Nephron progenitor cell (in vitro differentiated cells): Measurements from ENCODE around the gene DNAH14.

Experiments
- DNase-seq: peaks from one replicate; pipeline ENCODE4 v3.0.0; 2021
- H3K27ac Mint-ChIP-seq: 2 replicates; pipeline ENCODE4 v1.8.0; 2021; ENCODE audit warnings: mild to moderate bottlenecking, moderate library complexity, mixed read lengths
- H3K27me3 Mint-ChIP-seq: 2 replicates; pipeline ENCODE4 v1.8.0; 2021; ENCODE audit warnings: mild to moderate bottlenecking, low read depth, mixed read lengths; ENCODE audit not compliant: poor library complexity
- H3K36me3 Mint-ChIP-seq: 2 replicates; pipeline ENCODE4 v1.8.0; 2021; ENCODE audit warnings: low read depth, mixed read lengths
- H3K4me1 Mint-ChIP-seq: 2 replicates; pipeline ENCODE4 v1.8.0; 2021; ENCODE audit warnings: mixed read lengths
- H3K4me3 Mint-ChIP-seq: 2 replicates; pipeline ENCODE4 v1.8.0; 2021; ENCODE audit warnings: mild to moderate bottlenecking, moderate library complexity, mixed read lengths
- H3K9me3 Mint-ChIP-seq: 2 replicates; pipeline ENCODE4 v1.8.0; 2021; ENCODE audit warnings: mild to moderate bottlenecking, moderate library complexity, mixed read lengths
- TF ChIP-seq, protein P1 (sequence below): fragments of 200-600 bp; sonication (generic); IDR thresholded peaks from 2 replicates; pipeline ENCODE4 v1.5.0; 2021; ENCODE audit warnings: antibody characterized with exemption

Gene DNAH14

DNA sequence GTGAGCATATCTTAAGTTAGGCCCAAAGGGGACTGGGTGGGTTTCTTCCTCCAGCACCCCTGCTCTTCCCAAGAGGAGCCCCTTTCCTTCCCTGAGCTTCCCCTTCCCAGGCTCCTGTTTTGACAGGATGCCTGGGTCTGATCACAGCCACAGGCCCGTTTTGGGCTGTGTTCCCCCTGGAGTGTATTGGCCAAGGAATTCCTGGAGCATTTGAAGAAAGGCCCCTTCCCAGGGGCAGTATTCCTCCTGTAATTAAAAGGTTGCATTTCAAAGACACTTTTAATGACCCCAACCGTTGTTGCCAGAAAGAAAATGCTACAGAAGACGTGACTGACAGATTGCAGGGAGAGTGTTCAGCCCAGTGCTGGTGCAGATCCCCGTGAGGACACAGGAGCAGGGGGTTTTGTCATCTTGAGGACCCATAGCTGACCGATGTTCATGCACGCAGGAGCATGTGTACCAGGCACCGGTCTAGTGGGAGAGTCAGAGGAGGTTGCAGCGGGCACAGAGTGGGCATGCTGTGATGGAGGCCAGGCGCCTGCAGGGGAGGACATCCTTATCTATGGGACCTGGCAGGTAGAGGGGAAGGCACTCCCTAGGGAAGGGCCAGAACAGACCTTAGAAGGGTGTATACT, 517.6 kb downstream of the DNAH14 start:
- DNase-seq: no peak
- H3K9me3 Mint-ChIP-seq: no peaks in the 10 kb centered on the region
- H3K27ac Mint-ChIP-seq: no peak overlapping the region
- no peaks in the 10 kb centered on the region for H3K27me3 Mint-ChIP-seq
- TF ChIP-seq, protein P1, sequence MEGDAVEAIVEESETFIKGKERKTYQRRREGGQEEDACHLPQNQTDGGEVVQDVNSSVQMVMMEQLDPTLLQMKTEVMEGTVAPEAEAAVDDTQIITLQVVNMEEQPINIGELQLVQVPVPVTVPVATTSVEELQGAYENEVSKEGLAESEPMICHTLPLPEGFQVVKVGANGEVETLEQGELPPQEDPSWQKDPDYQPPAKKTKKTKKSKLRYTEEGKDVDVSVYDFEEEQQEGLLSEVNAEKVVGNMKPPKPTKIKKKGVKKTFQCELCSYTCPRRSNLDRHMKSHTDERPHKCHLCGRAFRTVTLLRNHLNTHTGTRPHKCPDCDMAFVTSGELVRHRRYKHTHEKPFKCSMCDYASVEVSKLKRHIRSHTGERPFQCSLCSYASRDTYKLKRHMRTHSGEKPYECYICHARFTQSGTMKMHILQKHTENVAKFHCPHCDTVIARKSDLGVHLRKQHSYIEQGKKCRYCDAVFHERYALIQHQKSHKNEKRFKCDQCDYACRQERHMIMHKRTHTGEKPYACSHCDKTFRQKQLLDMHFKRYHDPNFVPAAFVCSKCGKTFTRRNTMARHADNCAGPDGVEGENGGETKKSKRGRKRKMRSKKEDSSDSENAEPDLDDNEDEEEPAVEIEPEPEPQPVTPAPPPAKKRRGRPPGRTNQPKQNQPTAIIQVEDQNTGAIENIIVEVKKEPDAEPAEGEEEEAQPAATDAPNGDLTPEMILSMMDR: no peak
- peaks cover 50% of the 10 kb centered on the region for H3K4me1 Mint-ChIP-seq
- no peak overlapping the region for H3K4me3 Mint-ChIP-seq
- no peaks in the 10 kb centered on the region for H3K36me3 Mint-ChIP-seq

DNA sequence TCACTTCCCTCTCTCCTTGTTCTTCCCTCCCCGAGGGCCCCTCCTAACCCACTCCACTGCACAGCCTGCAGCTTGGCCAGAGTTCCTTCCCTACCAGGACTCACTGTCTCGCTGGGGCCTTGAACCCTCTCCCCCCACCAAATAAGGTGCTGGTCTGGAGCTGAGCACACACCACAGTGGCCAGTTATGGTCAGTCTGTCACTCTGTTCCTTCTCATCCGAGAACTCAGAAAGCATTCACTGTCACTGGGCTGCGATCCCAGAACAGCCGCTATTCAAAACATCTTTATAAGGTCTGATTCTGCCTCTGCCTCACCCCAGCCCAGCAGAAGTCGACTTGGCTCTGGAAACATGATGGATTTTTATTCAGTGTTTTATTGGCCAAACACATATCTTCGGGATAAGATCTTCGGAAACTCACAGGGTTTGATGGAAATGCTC, 518.2 kb downstream of the DNAH14 start:
- TF ChIP-seq, protein P1: no peak
- no peak overlapping the region for H3K27ac Mint-ChIP-seq
- peaks cover 47% of the 10 kb centered on the region for H3K4me1 Mint-ChIP-seq
- DNase-seq: no peak
- no peaks in the 10 kb centered on the region for H3K27me3 Mint-ChIP-seq
- no peak overlapping the region for H3K4me3 Mint-ChIP-seq
- H3K9me3 Mint-ChIP-seq: no peaks in the 10 kb centered on the region
- H3K36me3 Mint-ChIP-seq: no peaks in the 10 kb centered on the region

DNA sequence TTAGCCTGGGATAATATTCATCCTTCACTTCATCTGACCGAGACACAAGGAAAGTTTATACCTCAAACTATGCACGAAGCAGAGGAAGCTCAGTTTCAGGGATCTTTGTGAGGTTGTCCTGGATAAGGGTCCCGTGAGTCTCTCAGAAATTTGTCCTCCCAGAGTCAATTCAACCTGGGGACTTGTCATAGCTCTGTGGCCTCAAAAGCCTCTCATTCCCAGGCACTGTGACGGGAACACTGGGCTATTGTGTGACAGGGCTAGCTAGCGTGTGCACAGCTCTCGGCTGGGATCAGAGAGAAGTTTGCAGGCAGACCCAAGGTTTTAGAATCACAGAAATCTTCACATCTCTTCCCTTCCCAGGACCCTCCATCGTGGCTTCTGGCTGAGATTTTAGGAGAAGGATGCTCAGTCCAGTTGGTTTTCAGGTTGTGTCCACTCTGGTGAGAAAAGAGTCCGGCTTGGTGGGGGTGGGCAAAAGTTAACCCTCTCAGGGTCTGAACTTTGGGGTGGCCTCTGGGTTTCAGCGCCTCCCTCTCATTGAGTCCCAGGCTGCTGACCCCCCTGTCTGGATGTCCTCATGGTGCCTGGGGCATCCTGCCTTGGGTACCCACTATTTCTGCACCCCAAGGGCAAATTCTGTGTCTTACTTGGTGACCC, 518.8 kb downstream of the DNAH14 start:
- TF ChIP-seq, protein P1: no peak
- Mint-ChIP-seq H3K27me3 (no peaks in the 10 kb centered on the region), H3K4me3 (no peak overlapping the region), H3K27ac (no peak overlapping the region), H3K4me1 (peaks cover 41% of the 10 kb centered on the region), H3K36me3 (no peaks in the 10 kb centered on the region), H3K9me3 (no peaks in the 10 kb centered on the region)
- no peak for DNase-seq
